Activated T-cell treated with anti-CD3 and anti-CD28 coated beads, Interleukin-2, amount 50 U/mL, for 72 hours (primary cell): Measurements from ENCODE around the gene NOD1. TPM values are rescaled to one million over a fixed set of nuclear protein-coding genes. Genes with fewer than 3 reads are reported as not detected.
A peak's percentile ranks its signal among the peaks of the same experiment; 100 is the strongest.
"Not testable (repeated sequence)": the region's sequence is repeated elsewhere in the genome, so short reads cannot be mapped to it uniquely, and the experiment has no call there.

Experiments used
- ATAC-seq, 2 donors: fragments of 150-1000 bp; cut with Tn5 transposase; replicated peaks in 1 of 2; 2 replicates each; pipeline ENCODE4 v1.10.0; 2021; ENCODE audit warnings: moderate library complexity in 2 of 2, mild to moderate bottlenecking in 1 of 2
- DNase-seq, 2 donors: peaks; one replicate each; pipeline ENCODE4 v3.0.0; 2021 to 2022; ENCODE audit warnings: mixed read lengths in 1 of 2
- H3K27ac Mint-ChIP-seq: one replicate; pipeline ENCODE4 v1.8.0; 2022; ENCODE audit warnings: mild to moderate bottlenecking, moderate library complexity, mixed read lengths
- H3K27me3 Mint-ChIP-seq: one replicate; pipeline ENCODE4 v1.8.0; 2022; ENCODE audit warnings: low read depth, mixed read lengths
- H3K36me3 Mint-ChIP-seq, 2 donors: one replicate each; pipeline ENCODE4 v1.8.0; 2022; ENCODE audit warnings: mixed read lengths in 2 of 2, mild to moderate bottlenecking in 1 of 2; ENCODE audit not compliant: insufficient read depth in 2 of 2
- H3K4me1 Mint-ChIP-seq: one replicate; pipeline ENCODE4 v1.8.0; 2022; ENCODE audit warnings: low read depth, mixed read lengths
- H3K4me3 Mint-ChIP-seq, 2 donors: one replicate each; pipeline ENCODE4 v1.8.0; 2022; ENCODE audit warnings: mild to moderate bottlenecking in 2 of 2, mixed read lengths in 2 of 2, moderate library complexity in 2 of 2
- H3K9me3 Mint-ChIP-seq, 2 donors: one replicate each; pipeline ENCODE4 v1.8.0; 2022; ENCODE audit warnings: mixed read lengths in 2 of 2
- total RNA-seq, 2 donors: library from RNA; stranded (reverse); gene quantifications; one replicate each; pipeline ENCODE4 v1.2.3, GENCODE V29; 2022

The NOD1 gene
- total RNA-seq, 2 donors from 2014 or later = 16.0 to 17.8 TPM

GRCh38 chr7:30493228-30493627 is 14.6 kb upstream of the NOD1 start:
- DNase-seq = no peak

GRCh38 chr7:30491417-30491816 is 12.8 kb upstream of the NOD1 start:
- H3K36me3 Mint-ChIP-seq = peaks cover 13 to 18% of the 10 kb centered on the region in 2 donors
- H3K4me3 Mint-ChIP-seq = no peak overlapping the region
- ATAC-seq = no peak
- H3K9me3 Mint-ChIP-seq = peaks cover 5 to 12% of the 10 kb centered on the region in 2 donors
- DNase-seq = no peak
- no peaks in the 10 kb centered on the region for H3K4me1 Mint-ChIP-seq
- H3K27ac Mint-ChIP-seq = peak overlapping the region; percentile 12
- peaks cover 8% of the 10 kb centered on the region for H3K27me3 Mint-ChIP-seq

More at GRCh38 chr7:30493228-30493627, 14.6 kb upstream of the NOD1 start:
- Mint-ChIP-seq H3K27ac (no peak overlapping the region), H3K36me3 (peaks cover 17 to 25% of the 10 kb centered on the region in 2 donors), H3K9me3 (peaks cover 5 to 12% of the 10 kb centered on the region in 2 donors), H3K27me3 (peaks cover 8% of the 10 kb centered on the region), H3K4me1 (no peaks in the 10 kb centered on the region), H3K4me3 (no peak overlapping the region)
- no peak for ATAC-seq

- peaks cover 2 to 8% of the 10 kb centered on the region in 2 donors for H3K36me3 Mint-ChIP-seq
Observed at GRCh38 chr7:30487371-30487770, 8.8 kb upstream of the NOD1 start.

GRCh38 chr7:30485667-30486066 is 7.1 kb upstream of the NOD1 start:
- no peak overlapping the region for H3K27ac Mint-ChIP-seq
- H3K9me3 Mint-ChIP-seq = no peaks in the 10 kb centered on the region
- no peak for ATAC-seq
- no peaks in the 10 kb centered on the region for H3K27me3 Mint-ChIP-seq
- H3K4me1 Mint-ChIP-seq = no peaks in the 10 kb centered on the region
- H3K36me3 Mint-ChIP-seq = no peaks in the 10 kb centered on the region
- H3K4me3 Mint-ChIP-seq = no peak overlapping the region
- no peak for DNase-seq

More at GRCh38 chr7:30487371-30487770, 8.8 kb upstream of the NOD1 start:
- H3K27me3 Mint-ChIP-seq = peaks cover 3% of the 10 kb centered on the region
- H3K9me3 Mint-ChIP-seq = peaks cover 2 to 10% of the 10 kb centered on the region in 2 donors
- ATAC-seq (no peak), DNase-seq (no peak)
- no peaks in the 10 kb centered on the region for H3K4me1 Mint-ChIP-seq
- no peak overlapping the region for H3K27ac Mint-ChIP-seq
- no peak overlapping the region for H3K4me3 Mint-ChIP-seq

DNA sequence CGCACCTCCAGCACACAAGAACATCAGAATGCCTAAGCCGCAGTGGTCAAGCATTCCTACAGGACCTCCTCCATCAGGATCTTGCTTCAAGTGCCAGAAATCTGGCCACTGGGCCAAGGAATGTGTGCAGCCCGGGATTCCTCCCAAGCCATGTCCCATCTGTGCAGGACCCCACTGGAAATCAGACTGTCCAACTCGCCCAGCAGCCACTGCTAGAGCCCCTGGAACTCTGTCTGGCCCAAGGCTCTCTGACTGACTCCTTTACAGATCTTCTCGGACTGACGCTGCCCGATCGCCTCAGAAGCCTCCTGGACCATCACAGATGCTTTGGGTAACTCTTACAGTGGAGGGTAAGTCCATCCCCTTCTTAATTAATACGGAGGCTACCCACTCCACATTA is 2.8 kb upstream of the NOD1 start:
- not testable (repeated sequence) for ATAC-seq, H3K9me3 Mint-ChIP-seq, H3K36me3 Mint-ChIP-seq, DNase-seq, H3K4me3 Mint-ChIP-seq, H3K27ac Mint-ChIP-seq, H3K27me3 Mint-ChIP-seq
- peaks cover 33% of the 10 kb centered on the region for H3K4me1 Mint-ChIP-seq

GRCh38 chr7:30479202-30480120 is 877 bp upstream of the NOD1 start:
- peaks cover 0 to 5% of the 10 kb centered on the region in 2 donors for H3K36me3 Mint-ChIP-seq
- ATAC-seq = peak; percentile 37 to 39
- no peaks in the 10 kb centered on the region for H3K9me3 Mint-ChIP-seq
- peak overlapping the region; percentile 91 for H3K27ac Mint-ChIP-seq
- H3K4me3 Mint-ChIP-seq = peak overlapping the region; percentile 96
- H3K4me1 Mint-ChIP-seq = peaks cover 53% of the 10 kb centered on the region
- no peaks in the 10 kb centered on the region for H3K27me3 Mint-ChIP-seq
- DNase-seq = peak; percentile 19 to 29

- Mint-ChIP-seq H3K36me3 (peaks cover 2 to 5% of the 10 kb centered on the region in 2 donors), H3K4me3 (peak overlapping the region; percentile 96), H3K9me3 (no peaks in the 10 kb centered on the region), H3K27me3 (no peaks in the 10 kb centered on the region), H3K27ac (no peak overlapping the region), H3K4me1 (peaks cover 80% of the 10 kb centered on the region)
- ATAC-seq = no peak
- DNase-seq = no peak
Observed at GRCh38 chr7:30476459-30477145, 2.0 kb downstream of the NOD1 start.

- no peak for ATAC-seq
- Mint-ChIP-seq H3K27me3 (no peaks in the 10 kb centered on the region), H3K9me3 (no peaks in the 10 kb centered on the region), H3K4me1 (peaks cover 90% of the 10 kb centered on the region), H3K36me3 (peaks cover 2 to 5% of the 10 kb centered on the region in 2 donors), H3K4me3 (peak overlapping the region; percentile 46 to 82), H3K27ac (peak overlapping the region; percentile 52)
- no peak for DNase-seq
Observed at GRCh38 chr7:30475580-30475979, 3.0 kb downstream of the NOD1 start.

DNA sequence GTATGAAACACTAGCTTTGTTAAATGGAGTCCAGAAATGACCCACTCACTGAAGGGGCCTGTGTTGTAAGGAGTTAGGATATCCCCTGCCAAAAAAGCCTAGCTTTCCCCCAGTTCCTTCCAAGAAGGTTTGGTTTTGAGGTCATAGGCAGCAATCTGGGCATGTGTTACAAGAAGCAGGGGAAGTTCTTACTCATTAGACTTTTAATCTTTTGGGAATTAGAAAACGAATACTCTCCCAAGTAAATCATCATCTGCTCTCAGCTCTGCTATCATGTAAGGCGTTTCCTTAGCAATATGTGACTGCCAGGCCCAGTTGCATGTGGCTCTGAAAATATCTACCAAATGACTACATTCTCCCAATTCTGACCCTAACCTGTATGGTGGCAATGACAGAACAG is 3.7 kb downstream of the NOD1 start:
- H3K27ac Mint-ChIP-seq = peak overlapping the region; percentile 44
- H3K36me3 Mint-ChIP-seq = peaks cover 2 to 5% of the 10 kb centered on the region in 2 donors
- H3K27me3 Mint-ChIP-seq = no peaks in the 10 kb centered on the region
- no peak for DNase-seq
- peaks cover 91% of the 10 kb centered on the region for H3K4me1 Mint-ChIP-seq
- H3K4me3 Mint-ChIP-seq = peak overlapping the region in 1 of 2 donors; percentile 82
- no peak for ATAC-seq
- no peaks in the 10 kb centered on the region for H3K9me3 Mint-ChIP-seq

DNA sequence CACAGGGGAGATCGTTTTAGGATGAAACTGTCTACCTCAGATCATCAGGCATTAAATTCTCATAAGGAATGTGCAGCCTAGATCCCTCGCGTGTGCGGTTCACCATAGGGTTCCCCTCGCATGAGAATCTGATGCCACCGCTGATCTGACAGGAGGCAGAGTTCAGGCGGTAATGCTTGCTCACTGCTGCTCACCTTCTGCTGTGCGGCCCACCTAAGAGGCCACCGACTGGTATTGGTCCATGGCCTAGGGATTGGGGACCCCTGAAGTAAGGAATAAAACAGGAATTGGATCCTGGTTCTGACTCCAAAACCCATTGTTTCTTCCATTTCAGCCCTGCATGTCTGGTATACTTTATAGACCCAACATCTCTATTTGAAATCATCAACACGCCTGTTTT is 4.1 kb downstream of the NOD1 start:
- Mint-ChIP-seq H3K36me3 (peaks cover 2 to 5% of the 10 kb centered on the region in 2 donors), H3K27me3 (no peaks in the 10 kb centered on the region)

GRCh38 chr7:30473903-30474302 is 4.7 kb downstream of the NOD1 start:
- H3K27me3 Mint-ChIP-seq = no peaks in the 10 kb centered on the region
- no peak overlapping the region for H3K27ac Mint-ChIP-seq
- no peaks in the 10 kb centered on the region for H3K9me3 Mint-ChIP-seq
- DNase-seq (no peak), ATAC-seq (no peak)
- peak overlapping the region in 1 of 2 donors; percentile 29 for H3K4me3 Mint-ChIP-seq
- H3K4me1 Mint-ChIP-seq = peaks cover 91% of the 10 kb centered on the region
- H3K36me3 Mint-ChIP-seq = peaks cover 2 to 5% of the 10 kb centered on the region in 2 donors

More for the DNA sequence above, 4.1 kb downstream of the NOD1 start:
- no peak for DNase-seq
- Mint-ChIP-seq H3K27ac (no peak overlapping the region), H3K9me3 (no peaks in the 10 kb centered on the region), H3K4me1 (peaks cover 90% of the 10 kb centered on the region), H3K4me3 (peak overlapping the region in 1 of 2 donors; percentile 29)
- ATAC-seq = no peak

- DNase-seq = no peak
- H3K9me3 Mint-ChIP-seq = no peaks in the 10 kb centered on the region
- ATAC-seq = no peak
- H3K4me1 Mint-ChIP-seq = peaks cover 97% of the 10 kb centered on the region
- H3K4me3 Mint-ChIP-seq = no peak overlapping the region
- peaks cover 2 to 3% of the 10 kb centered on the region in 2 donors for H3K36me3 Mint-ChIP-seq
- H3K27ac Mint-ChIP-seq = no peak overlapping the region
- no peaks in the 10 kb centered on the region for H3K27me3 Mint-ChIP-seq
Observed at GRCh38 chr7:30472784-30473775, 5.5 kb downstream of the NOD1 start.
